Lung (tissue), 5 donors: ENCODE measurements around the gene PIK3R3. TPM values are rescaled to one million over a fixed set of nuclear protein-coding genes. Genes with fewer than 3 reads are reported as not detected.

ENCODE experiments used
- polyA plus RNA-seq, 2 donors: library from polyadenylated mRNA; stranded (reverse); fragments of 200-250 nt; gene quantifications; one replicate each; pipeline ENCODE4 v1.2.1, GENCODE V29; 2013
- small RNA-seq: library from RNA; depleted of rRNA; stranded (forward); fragments of <200 nt; gene quantifications from one replicate; pipeline ENCODE3, GENCODE V24; 2014; ENCODE audit warnings: low replicate concordance
- total RNA-seq, 2 donors: library from RNA; depleted of rRNA in 1 of 2; stranded (reverse); fragments of >200 nt in 1 of 2; gene quantifications; one replicate each; pipeline ENCODE4 v1.2.1, GENCODE V29; 2014 to 2021
- donor health status: Bipolar disorder and iron deficiency.
- donor health status: healthy.
- donor health status: DM: yes; HTN: yes; CAD: no.

The PIK3R3 gene
- total and polyA plus RNA-seq, 4 donors = 9.1 to 36.7 (median 17.1) TPM

Small RNAs within 50 kb of the gene (small RNA-seq; reads per million reads assigned to genes)
- gene AL358075.3 (not detected), gene AL672043.1 (not detected)

Other genes starting within 250 kb of the PIK3R3 start
- 100 to 1,000 TPM in 1 of 2 donors, 10 to 100 TPM in 1; 45.3 to 174 TPM for gene TSPAN1, start 42.5 kb upstream of the PIK3R3 start, total RNA-seq
- 100 to 1,000 TPM; 105 to 174 TPM for gene TSPAN1, start 42.5 kb upstream of the PIK3R3 start, polyA plus RNA-seq
- not detected for gene P3R3URF, start 43.9 kb upstream of the PIK3R3 start, total RNA-seq
- gene P3R3URF, start 43.9 kb upstream of the PIK3R3 start, polyA plus RNA-seq = not detected
- gene POMGNT1, start 65.8 kb upstream of the PIK3R3 start, total RNA-seq = 10 to 100 TPM; 34.6 to 70.2 TPM
- 10 to 100 TPM; 40.4 to 49.1 TPM for gene POMGNT1, start 65.8 kb upstream of the PIK3R3 start, polyA plus RNA-seq
- gene LURAP1, start 70.7 kb upstream of the PIK3R3 start, total RNA-seq = 1 to 10 TPM in 1 of 2 donors, under 1 TPM in 1; 0.63 to 2.8 TPM
- 1 to 10 TPM in 1 of 2 donors, under 1 TPM in 1; 0.41 to 1.2 TPM for gene LURAP1, start 70.7 kb upstream of the PIK3R3 start, polyA plus RNA-seq
- 1 to 10 TPM; 2.1 to 2.2 TPM for gene RAD54L, start 115.1 kb upstream of the PIK3R3 start, total RNA-seq
- gene RAD54L, start 115.1 kb upstream of the PIK3R3 start, polyA plus RNA-seq = 1 to 10 TPM in 1 of 2 donors, under 1 TPM in 1; 0.72 to 2.0 TPM
- gene LRRC41, start 171.0 kb upstream of the PIK3R3 start, total RNA-seq = 10 to 100 TPM; 61.6 to 63.0 TPM
- 10 to 100 TPM; 21.6 to 38.9 TPM for gene LRRC41, start 171.0 kb upstream of the PIK3R3 start, polyA plus RNA-seq
- 100 to 1,000 TPM; 159 to 311 TPM for gene UQCRH, start 171.1 kb upstream of the PIK3R3 start, total RNA-seq
- 100 to 1,000 TPM; 297 to 400 TPM for gene UQCRH, start 171.1 kb upstream of the PIK3R3 start, polyA plus RNA-seq
- 10 to 100 TPM; 28.9 to 29.3 TPM for gene NSUN4, start 208.2 kb upstream of the PIK3R3 start, total RNA-seq
- 10 to 100 TPM; 11.2 to 17.8 TPM for gene NSUN4, start 208.2 kb upstream of the PIK3R3 start, polyA plus RNA-seq